Thoracic aorta (tissue), 2 donors: ENCODE measurements around the gene ZNHIT1. TPM values are rescaled to one million over a fixed set of nuclear protein-coding genes. Genes with fewer than 3 reads are reported as not detected.

Source experiments
- ATAC-seq: fragments of 150-250 bp; one replicate; pipeline ENCODE4 v1.8.0; 2017; ENCODE audit warnings: low read depth; ENCODE audit not compliant: insufficient number of reproducible peaks, low FRiP score
- DNase-seq: peaks from one replicate; pipeline ENCODE4 v3.0.0-alpha.2; 2020; ENCODE audit warnings: low spot score
- H3K27ac ChIP-seq, 2 donors: fragments of 200-600 bp; sonication (generic); 1 replicate in 1 of 2; 2 replicates in 1 of 2; pipeline ENCODE4 v1.5.1; 2016; ENCODE audit warnings: mild to moderate bottlenecking in 2 of 2, moderate library complexity in 2 of 2
- H3K27me3 ChIP-seq: fragments of 200-600 bp; sonication (generic); replicated peaks from 2 replicates; pipeline ENCODE4 v1.6.0; 2016; ENCODE audit warnings: mild to moderate bottlenecking; ENCODE audit not compliant: insufficient read depth
- H3K36me3 ChIP-seq: fragments of 200-600 bp; sonication (generic); one replicate; pipeline ENCODE4 v1.5.1; 2016
- H3K4me1 ChIP-seq, 2 donors: fragments of 200-600 bp; sonication (generic); 1 replicate in 1 of 2; 2 replicates in 1 of 2; pipeline versions ENCODE4 v1.5.1 to v1.6.0; 2016; ENCODE audit warnings: low read depth in 2 of 2, mild to moderate bottlenecking in 1 of 2; ENCODE audit not compliant: control insufficient read depth in 1 of 2
- H3K4me3 ChIP-seq: fragments of 200-600 bp; sonication (generic); 2 replicates; pipeline ENCODE4 v1.5.1; 2016; ENCODE audit warnings: mild to moderate bottlenecking
- H3K9me3 ChIP-seq: fragments of 200-600 bp; sonication (generic); 2 replicates; pipeline ENCODE4 v1.5.1; 2016
- total RNA-seq, 2 donors: library from RNA; depleted of rRNA; stranded (reverse); fragments of >200 nt; gene quantifications; one replicate each; pipeline versions ENCODE4 v1.1.0 to v1.2.3, GENCODE V29; 2016
- TF ChIP-seq, protein P1 (sequence below): fragments of 200-600 bp; sonication (generic); IDR thresholded peaks from one replicate; pipeline ENCODE4 v1.5.1; 2019; ENCODE audit warnings: antibody characterized with exemption

The ZNHIT1 gene
- total RNA-seq, 2 donors from 2014 or later: 43.7 to 53.2 TPM

DNA sequence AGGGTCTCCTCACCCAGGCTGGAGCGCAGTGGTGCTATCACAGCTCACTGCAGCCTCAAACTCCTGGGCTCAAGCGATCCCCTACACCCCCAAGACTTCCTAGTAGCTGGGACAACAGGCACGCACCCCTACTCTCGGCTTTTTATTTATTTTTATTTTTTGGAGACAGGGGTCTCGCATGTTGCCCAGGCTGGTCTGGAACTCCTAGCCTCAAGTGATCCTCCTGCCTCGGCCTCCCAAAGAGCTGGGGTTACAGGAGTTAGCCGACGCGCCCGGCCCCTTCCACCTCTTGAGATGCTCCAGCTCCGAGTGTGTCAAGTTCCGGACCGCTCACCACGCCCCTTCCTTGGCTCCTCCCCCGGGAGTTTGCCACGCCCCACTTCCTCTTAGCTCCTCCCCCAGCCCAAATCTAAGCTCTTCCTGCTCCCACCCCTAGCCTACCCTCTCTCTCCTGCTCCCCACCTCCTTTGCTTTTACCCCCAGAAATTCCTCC, 44.2 kb upstream of the ZNHIT1 start:
- DNase-seq (no peak), ATAC-seq (no peak)
- Histone ChIP-seq H3K4me1 (peaks cover 18 to 37% of the 10 kb centered on the region in 2 donors), H3K27me3 (peaks cover 51% of the 10 kb centered on the region), H3K9me3 (no peaks in the 10 kb centered on the region), H3K4me3 (peak overlapping the region; percentile 40), H3K36me3 (no peaks in the 10 kb centered on the region), H3K27ac (peak overlapping the region in 1 of 2 donors; percentile 47)
- TF ChIP-seq, protein P1, sequence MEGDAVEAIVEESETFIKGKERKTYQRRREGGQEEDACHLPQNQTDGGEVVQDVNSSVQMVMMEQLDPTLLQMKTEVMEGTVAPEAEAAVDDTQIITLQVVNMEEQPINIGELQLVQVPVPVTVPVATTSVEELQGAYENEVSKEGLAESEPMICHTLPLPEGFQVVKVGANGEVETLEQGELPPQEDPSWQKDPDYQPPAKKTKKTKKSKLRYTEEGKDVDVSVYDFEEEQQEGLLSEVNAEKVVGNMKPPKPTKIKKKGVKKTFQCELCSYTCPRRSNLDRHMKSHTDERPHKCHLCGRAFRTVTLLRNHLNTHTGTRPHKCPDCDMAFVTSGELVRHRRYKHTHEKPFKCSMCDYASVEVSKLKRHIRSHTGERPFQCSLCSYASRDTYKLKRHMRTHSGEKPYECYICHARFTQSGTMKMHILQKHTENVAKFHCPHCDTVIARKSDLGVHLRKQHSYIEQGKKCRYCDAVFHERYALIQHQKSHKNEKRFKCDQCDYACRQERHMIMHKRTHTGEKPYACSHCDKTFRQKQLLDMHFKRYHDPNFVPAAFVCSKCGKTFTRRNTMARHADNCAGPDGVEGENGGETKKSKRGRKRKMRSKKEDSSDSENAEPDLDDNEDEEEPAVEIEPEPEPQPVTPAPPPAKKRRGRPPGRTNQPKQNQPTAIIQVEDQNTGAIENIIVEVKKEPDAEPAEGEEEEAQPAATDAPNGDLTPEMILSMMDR: no peak

DNA sequence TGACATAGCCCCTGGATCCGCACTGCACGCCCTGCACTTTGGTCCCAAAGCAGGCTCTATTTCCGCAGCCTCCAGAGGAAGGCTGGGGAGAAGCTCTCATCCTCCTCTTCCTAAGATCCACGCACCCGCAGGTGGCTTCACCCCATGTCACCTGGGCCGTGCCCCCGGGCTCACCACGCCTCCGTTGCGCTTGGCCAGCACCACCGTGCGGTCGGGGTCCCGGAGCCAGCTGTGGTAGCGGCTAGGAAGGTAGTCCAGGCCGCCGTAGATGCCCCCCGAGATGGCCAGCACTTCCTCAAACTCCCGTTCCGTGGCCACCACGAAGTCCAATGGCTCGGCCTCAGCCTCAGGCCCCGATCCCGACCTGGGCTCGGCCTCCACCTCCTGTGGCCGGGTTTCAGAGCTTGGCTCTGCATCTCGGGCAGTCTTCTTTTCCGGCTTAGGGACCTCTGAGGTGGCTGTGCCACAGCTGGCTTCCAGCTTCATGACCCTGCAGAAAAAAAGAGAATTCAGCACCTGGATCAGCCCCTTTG, 43.6 kb upstream of the ZNHIT1 start:
- ATAC-seq (no peak), DNase-seq (no peak)
- H3K27ac ChIP-seq: peak overlapping the region in 1 of 2 donors; percentile 47
- H3K4me1 ChIP-seq: peaks cover 18 to 36% of the 10 kb centered on the region in 2 donors
- H3K9me3 ChIP-seq: no peaks in the 10 kb centered on the region
- TF ChIP-seq, protein P1: no peak
- no peaks in the 10 kb centered on the region for H3K36me3 ChIP-seq
- peaks cover 48% of the 10 kb centered on the region for H3K27me3 ChIP-seq
- no peak overlapping the region for H3K4me3 ChIP-seq

DNA sequence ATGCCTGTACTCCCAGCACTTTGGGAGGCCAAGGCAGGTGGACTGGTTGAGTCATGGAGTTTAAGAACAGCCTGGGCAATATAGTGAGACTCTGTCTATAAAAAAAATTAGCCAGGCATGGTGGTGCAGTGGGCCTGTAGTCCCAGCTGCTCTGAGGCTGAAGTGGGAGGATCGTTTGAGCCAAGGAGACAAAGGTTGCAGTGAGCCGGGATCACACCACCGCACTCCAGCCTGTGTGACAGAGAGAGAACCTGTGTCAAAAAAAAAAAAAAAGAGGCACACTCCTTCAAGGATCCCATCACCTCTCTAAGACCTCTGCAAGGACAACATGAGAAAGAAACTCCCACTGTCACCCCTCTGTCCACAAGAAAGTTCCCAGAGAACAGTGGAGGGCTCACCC, 42.3 kb upstream of the ZNHIT1 start:
- DNase-seq (no peak), ATAC-seq (no peak)
- H3K4me3 ChIP-seq: no peak overlapping the region
- peaks cover 40% of the 10 kb centered on the region for H3K27me3 ChIP-seq
- H3K4me1 ChIP-seq: peaks cover 12 to 36% of the 10 kb centered on the region in 2 donors
- no peaks in the 10 kb centered on the region for H3K9me3 ChIP-seq
- no peak overlapping the region for H3K27ac ChIP-seq
- TF ChIP-seq, protein P1: no peak
- no peaks in the 10 kb centered on the region for H3K36me3 ChIP-seq

DNA sequence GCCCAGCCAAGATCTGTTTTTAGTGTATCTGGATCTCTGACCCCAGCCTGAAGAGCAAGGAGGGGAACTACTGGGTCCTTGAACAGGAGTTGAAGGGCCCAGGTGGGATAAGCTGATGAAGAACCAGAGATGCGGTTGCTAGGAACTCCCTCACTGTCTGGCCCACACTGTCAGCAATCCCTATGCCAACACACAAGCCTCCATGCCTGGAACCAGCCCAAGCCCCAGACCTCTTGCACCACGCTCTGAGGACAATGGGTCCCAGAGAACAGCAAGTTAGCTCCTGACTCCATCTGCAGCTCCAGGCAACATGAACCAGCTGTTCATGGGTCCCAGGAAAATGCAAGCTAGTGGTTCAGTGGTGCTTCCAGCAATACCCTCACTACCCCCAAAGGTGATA, 40.3 kb upstream of the ZNHIT1 start:
- Histone ChIP-seq H3K27ac (no peak overlapping the region), H3K27me3 (peaks cover 24% of the 10 kb centered on the region), H3K36me3 (no peaks in the 10 kb centered on the region), H3K4me1 (peaks cover 6 to 25% of the 10 kb centered on the region in 2 donors), H3K9me3 (no peaks in the 10 kb centered on the region), H3K4me3 (no peak overlapping the region)
- ATAC-seq (no peak), DNase-seq (no peak)
- TF ChIP-seq, protein P1: no peak

DNA sequence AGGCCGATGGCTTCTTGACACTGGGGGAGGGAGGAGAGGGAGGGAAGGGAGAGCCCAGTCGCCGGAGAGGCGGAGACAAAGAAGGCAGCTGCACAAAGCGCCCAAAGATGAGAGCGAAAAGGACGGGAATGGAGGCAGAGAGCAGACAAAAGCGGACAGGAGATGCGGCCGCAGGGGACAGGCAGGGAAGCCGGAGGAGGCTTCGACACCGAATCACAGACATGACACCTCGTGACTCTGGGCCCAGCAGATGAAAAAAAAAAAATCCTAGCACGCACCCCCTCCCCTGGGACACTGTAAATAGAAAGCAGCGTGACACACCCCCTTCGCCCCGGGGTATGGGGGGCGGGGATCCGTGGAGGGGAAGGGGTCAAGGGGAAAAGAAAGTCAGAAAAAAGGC, 38.8 kb upstream of the ZNHIT1 start:
- peaks cover 19% of the 10 kb centered on the region for H3K27me3 ChIP-seq
- no peak overlapping the region for H3K4me3 ChIP-seq
- no peaks in the 10 kb centered on the region for H3K9me3 ChIP-seq
- no peak overlapping the region for H3K27ac ChIP-seq
- TF ChIP-seq, protein P1: no peak
- peaks cover 0 to 13% of the 10 kb centered on the region in 2 donors for H3K4me1 ChIP-seq
- no peaks in the 10 kb centered on the region for H3K36me3 ChIP-seq
- no peak for DNase-seq
- no peak for ATAC-seq
